Stimulated activated CD4-positive, alpha-beta T cell treated with anti-CD3 and anti-CD28 coated beads, Interleukin-12 subunit alpha, Interleukin-12 subunit beta, amount 100 ng/mL, for 24 hours (primary cell): ENCODE data around the gene HPDL.

Source experiments
- DNase-seq, 2 experiments: peaks; one replicate each; pipeline ENCODE4 v3.0.0-alpha.2; 2020; ENCODE audit warnings: low read depth in 2 of 2

The HPDL gene

DNA sequence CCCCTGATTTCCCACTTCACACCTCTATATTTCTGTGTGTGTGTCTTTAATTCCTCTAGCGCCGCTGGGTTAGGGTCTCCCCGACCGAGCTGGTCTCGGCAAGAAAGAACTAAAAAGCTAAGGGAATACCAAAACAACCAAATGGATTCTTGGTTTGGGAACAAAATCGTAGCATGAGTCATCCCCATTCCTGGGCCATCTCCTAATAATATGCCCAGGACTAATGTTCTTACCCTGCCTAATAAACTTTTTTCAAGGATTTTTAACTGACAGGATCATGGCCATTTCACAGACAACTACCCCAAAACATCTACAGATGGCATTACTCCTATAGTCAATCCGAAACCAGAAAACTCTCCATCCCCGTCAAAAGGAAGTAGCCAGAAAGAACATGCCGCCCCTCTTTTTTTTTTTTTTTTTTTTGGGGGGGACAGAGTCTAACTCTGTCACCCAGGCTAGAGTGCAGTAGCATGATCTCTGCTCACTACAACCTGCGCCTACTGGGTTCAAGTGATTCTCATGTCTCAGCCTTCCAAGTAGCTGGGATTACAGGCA is 4.1 kb upstream of the HPDL start:
- DNase-seq = no peak

DNA sequence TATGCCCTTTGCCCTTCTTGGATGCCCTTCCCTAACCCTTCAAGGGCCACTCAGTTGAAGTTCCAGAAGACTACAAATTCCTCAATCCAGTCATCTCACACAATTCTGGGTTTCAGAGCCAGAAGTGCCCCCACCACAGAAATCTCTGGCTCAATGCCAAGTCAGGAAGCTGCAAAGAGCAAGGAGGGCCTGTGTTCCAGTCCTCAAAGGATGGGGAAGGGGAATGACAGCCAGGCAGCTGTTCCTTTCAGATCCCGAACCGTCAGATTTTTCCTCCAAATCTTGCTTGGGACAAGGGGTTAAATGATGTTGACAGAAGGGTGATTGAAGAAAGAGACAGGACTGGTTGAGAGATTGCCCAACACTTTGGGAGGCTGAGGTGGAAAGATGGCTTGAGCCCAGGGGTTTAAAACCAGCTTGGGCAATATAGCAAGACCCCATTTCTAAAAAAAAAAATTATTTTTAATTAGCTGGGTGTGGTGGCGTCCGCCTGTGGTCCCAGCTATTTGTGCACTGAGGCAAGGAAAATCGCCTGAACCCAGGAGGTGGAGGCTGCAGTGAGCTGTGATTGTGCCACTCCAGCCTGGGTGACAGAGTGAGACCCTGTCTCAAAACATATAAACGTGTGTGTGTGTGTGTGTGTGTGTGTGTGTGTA is 716 bp upstream of the HPDL start:
- no peak for DNase-seq

DNA sequence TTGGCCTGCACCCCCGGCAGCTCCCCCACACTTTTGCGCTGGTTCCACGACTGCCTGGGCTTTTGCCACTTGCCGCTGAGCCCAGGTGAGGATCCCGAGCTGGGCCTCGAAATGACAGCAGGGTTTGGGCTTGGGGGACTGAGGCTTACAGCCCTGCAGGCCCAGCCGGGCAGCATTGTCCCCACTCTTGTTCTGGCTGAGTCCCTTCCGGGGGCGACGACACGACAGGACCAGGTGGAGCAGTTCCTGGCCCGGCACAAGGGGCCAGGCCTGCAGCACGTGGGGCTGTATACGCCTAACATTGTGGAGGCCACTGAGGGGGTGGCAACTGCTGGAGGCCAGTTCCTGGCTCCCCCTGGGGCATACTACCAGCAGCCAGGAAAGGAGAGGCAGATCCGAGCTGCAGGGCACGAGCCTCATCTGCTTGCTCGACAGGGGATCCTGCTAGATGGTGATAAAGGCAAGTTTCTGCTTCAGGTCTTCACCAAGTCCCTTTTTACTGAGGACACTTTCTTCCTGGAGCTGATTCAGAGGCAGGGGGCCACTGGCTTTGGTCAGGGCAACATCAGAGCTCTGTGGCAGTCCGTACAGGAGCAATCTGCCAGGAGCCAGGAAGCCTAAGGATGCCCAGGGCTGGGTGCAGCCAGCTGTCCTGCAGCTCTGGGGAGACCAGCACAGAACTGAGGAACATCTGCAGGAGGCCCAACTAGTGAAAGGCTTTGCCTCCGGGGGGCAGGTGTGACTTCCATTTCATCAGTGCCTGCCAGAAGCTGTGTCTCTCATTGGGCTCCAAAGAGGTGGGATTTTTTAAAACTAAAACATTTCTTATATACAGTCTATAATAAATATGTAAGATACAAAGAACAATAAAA is 1.2 kb downstream of the HPDL start:
- DNase-seq = no peak

DNA sequence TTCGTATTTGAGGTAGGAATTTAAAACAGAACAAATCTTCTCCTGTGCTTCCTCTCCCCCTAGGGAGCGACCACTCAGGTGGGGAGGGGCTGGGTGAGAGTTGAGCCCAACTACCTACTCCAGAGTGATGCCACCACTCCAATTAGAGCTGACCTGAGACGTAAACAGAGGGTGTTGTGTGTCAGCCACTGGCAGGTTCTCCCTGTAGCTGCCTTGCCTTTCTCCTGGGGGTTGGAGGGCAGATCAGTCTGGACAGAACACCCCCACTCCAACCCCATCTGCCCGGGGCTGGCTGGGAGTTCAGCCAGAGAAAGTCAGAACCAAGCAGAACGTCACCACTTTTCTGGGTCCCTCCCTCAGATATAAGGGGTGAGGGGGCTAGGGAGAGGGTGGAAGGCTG is 2.0 kb downstream of the HPDL start:
- DNase-seq = no peak

DNA sequence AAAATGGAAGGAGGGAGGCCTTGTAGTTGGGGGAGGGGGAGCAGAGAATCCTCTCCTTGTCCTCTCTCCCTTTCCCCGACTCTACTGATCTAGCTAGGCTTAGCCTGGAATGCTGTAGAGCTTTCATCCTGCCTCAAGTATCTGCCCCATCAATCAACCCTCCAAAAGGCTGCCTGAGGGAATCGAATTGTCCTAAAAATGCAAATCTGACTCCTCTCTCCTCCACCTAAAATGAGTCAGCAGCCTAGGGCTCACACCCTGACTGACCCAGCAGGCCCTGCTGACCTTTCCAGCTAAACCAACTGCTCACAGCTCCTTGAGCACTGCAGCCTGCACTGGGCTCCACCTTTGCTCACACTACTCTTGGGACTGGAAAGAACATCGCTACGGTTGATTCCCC is 2.8 kb downstream of the HPDL start:
- no peak for DNase-seq

DNA sequence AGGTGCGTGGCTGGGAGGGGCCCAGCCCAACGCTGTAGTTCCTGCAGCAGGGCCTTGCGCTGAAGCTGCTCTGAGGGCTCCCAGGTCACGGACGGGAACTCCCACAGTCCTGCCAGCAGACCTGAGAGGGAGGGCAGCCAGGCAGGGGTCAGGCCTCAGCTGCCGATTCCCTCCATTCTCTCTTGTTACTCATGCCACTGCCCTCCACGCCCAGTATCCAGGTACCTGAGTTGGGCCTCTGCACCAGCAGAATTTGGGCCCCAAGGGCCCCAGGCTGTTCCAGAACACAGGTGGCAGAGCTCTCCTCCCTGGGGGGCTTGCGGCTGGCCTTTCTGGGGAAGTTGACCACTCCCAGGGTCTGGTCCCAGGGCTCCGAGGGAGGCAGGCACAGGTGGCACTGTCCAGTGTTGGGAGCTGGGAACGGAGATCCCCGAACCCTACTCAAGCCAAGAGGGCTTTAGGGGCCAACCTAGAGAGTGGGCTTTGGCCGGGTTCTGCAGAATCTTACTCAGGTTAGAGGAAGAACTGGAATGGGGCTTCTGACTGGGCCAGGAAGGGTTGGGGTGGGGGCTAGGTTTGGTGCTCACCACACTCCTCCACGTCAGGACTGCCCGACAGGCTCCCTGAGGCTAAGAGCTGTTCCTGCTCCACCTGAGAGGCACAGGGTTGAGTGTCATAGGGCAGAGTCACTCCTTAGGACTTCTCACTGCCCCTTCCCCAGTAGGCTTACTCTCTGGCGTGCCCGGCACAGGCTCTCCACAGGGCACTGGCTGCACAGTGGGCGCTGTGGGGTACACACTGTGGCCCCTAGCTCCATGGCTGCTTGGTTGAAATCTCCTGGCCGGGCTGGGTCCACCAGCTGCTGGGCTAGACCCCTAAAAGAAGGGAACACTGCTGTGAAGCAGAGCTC is 5.0 kb downstream of the HPDL start:
- no peak for DNase-seq

DNA sequence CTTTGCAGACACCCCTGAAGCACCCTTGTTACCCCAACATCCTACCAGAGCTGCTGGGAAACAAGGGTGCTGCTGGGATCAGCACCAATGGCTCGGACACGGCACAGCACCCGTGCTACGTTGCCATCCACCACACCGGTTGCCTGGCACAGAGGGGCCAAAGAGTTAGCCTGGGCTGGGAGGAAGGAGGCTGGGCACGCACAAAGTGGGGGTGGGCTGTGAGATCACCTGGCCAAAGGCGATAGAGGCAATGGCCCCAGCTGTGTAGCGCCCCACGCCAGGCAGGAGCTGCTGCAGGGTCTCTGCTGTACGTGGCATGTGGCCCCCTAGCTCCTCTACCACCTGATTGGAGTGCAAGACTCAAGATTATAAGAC is 5.6 kb downstream of the HPDL start:
- no peak for DNase-seq

DNA sequence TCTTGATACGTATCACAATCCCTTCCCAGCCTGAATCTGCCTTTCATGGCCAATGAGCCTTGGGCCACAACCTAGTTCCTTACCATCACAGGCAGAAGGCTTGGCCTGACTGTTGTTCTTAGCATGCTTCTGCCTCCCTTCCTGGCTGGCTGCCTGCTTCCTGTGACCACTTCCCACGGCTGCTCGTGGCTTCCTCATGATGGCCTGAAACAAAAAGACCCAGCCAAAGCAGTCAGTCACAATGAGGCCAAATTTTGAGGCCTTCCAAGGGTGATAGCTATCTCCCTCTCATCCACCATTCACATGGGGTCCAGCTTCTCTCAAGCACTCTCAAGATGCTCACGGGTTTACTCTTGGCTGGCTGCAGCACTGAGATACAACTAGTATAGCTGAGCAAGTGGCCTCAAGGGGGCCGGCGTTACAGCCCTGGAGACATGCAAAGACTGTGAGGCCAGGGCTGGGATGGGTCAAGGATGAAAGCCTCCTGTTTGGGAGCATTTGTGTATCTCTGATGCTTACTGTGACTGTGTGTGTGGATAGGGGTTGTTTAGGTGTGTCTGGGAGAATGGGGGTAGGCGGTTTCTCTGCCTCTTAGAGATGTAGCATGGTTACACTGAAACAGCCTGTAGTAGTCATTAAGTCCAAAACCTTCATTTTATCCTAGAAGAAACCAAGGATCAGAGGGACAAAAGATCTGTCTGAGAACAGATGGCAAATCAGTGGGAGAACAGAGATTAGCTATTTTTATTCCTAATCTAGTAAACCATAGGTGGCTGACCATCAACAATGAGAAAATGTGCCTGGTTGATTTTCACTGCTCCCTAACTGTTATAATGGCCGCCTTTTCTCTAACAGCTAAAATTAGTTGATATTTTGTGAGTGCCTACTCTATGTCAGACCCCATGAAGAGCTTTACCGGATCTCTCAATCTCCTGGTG is 7.9 kb downstream of the HPDL start:
- DNase-seq = no peak

DNA sequence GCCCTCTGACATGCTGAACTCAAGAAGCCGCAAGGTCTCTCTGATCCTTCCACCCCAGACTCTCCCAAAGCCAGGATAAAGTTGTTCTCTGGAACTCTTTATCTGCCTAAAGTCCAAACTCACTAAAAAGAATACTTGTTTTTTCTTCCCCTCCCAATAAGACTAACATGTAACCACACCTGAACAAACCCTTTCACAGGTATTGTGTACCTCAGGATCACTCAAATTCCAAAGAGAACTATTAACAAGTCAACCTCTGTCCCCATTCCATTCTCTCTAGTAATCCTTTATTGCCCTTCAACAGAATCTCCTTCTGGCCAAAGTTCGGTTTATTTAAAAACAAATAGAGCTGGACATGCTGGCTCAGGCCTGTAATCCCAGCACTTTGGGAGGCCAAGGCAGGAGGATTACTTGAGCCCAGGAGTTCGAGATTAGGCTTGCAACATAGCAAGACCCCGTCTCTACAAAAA is 9.2 kb downstream of the HPDL start:
- DNase-seq = no peak

DNA sequence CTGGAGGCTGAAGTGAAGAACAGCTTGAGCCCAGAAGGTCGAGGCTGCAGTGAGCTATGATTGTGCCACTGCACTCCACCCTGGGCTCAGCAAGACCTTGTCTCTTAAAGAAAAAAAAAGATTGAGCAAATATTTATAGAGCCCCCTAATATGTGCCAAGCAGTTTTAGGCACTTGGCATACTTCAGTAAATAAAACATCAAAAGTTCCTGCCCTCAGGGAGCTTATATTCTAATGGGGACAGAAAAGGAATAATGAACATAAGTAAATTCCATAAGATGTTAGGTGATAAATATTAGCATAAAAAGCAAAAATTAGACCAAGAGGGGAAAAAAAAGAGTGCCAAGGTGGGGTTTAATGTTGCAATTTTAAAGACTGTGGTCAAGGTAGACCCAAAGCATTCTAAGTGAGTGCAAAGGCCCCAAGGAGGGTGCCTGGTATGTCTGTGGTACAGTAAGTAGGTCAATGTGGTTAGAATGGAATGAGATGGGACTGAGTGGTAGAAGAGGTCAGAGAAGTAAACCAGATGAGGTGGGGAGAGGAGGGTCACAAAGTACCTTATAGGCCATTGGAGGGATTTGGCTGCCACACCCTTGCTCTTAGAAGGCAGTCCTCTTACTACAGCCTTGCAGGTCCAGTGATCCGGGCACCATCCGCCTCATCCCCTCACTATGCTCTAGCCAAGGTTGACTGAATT is 11.1 kb downstream of the HPDL start:
- no peak for DNase-seq

DNA sequence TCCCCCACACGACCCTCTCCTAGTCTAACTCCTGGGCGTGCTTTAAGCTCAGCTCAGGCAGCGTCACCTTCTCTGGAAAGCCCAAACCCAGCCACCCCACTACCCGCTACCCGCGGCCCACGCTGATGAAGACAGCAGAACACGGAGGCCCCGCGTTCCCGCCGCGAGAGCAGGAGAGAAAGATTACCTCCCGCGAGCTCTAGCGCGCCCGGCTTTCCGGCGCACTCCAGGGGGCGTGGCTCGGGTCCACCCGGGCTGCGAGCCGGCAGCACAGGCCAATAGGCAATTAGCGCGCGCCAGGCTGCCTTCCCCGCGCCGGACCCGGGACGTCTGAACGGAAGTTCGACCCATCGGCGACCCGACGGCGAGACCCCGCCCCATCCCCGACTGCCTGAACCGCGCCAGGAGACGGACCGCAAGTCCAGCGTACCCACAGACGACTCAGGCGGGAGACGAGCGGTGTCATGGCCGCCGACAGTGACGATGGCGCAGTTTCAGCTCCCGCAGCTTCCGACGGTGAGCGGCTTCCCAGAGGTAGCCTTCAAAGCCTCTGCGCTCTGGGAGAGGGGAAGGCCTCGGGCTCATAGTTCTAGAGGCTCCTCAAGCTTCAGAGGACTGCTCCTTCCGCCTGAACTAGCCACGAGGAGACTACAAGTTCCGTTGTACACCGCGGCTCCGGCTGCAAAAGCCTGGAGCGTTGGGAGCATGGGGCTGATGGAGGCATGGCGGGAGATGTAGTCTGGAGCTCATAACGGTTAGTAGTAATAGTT is 13.3 kb downstream of the HPDL start, which contains the start of the genes MUTYH and TOE1:
TSS of gene MUTYH (minus strand) at position 652 of the 770 bp plus-strand sequence. CDS start 5,935 bp downstream, outside the sequence.
TSS of gene TOE1 (plus strand) at position 382 of the 770 bp plus-strand sequence. CDS start at position 465, 83 bp downstream.
- DNase-seq = peak; percentile 89 to 99

DNA sequence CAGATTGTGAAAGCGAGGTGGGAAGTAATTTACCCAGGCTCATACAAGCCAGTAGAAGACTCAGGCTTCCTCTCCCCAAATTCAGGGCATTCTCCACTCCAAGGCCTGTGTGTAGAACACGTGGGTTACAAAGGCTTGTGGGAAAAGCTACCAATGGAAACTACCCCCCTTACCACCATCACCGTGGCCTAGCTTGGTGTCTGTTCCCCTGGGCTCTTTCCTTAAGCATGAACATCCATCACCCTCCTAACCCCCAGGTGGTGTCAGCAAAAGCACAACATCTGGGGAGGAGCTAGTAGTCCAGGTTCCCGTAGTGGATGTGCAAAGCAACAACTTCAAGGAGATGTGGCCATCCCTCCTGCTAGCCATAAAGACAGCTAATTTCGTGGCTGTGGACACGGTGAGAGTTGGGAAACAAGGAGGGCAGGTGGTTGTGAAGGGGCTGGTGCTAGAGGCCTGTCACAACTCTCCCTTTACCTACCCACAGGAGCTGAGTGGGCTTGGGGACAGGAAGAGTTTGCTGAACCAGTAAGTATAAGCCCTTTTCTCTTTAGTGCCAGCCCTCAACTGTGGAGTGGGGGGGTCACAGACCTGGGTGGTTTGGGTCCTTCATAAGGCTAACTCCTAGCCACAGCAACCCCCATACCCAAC is 14.2 kb downstream of the HPDL start:
- DNase-seq = no peak

DNA sequence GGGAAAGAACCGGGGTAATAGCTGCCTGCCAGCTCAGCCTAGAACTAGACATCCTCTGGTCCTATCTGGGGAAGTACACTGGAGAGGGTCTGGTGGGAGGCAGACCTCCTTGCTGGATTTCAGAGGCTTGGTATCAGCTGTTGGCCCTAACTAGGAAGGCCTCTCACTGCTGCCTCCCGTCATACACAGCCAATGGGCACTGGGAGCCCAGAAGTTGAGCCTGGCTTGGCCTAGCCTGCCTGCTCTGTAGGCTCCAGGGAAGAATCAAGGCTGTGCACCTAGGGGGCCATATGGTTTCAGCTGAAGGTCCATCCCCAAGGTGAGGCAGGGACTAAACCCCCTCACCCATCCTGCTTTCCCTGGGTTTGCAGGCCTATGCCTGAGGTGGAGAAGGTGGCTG is 17.8 kb downstream of the HPDL start:
- DNase-seq = no peak

DNA sequence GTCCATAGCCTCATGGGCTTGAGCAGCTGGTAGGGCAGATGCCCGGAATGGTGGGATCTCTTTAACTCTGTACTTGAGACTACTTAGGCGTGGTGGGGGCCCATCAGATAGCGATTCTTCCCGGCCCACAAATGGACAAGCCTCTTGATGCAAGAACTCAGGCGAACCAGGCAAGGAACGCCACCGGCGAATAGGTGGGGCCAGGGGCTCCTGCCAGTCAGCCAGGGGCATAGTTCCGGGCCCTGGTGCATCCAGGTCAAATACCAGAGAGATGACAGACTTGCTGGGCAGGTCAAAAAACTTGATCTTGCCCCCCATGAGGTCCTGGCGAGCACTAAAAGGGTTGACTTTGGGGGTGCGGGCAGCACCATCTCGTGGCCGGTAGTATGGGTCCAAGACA is 18.3 kb downstream of the HPDL start:
- no peak for DNase-seq

DNA sequence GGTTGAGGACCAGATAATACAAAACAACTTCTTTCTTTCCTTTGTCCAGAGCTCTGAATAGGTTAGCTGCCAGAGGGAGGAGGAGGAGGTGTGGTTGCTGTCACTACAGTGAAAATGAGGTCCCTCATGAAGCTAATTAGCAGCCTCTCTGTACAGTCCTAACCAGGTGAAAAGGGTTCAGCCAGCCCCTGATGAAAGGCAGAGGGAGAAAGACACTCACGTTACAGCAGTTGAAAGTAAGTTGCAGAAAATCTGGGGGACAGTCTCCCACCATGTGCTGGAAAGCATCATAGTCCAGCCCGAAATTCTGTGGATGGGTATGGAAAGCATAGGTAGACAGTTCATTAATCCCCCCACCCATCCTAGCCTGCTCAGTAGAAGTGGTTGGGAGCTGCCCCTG is 19.8 kb downstream of the HPDL start:
- DNase-seq = no peak

DNA sequence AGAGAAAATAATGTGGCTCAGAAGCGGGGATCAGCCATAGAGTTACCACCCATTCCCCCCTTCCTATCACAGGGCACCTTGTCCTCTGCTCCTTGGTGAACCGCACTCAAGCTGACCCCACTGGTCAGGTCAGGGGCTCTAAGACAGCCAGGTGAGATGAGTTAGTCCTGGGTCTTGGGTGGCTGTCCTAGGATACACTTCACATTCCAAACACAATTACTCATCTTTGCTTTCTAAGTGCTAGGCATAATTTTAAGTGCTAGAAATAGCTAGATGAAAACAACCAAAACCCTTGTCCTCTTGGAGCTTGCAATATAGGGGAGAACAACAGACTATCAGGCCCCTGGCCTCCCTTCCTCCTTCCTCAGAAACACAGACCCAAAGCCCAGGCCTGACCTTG is 21.3 kb downstream of the HPDL start:
- no peak for DNase-seq

DNA sequence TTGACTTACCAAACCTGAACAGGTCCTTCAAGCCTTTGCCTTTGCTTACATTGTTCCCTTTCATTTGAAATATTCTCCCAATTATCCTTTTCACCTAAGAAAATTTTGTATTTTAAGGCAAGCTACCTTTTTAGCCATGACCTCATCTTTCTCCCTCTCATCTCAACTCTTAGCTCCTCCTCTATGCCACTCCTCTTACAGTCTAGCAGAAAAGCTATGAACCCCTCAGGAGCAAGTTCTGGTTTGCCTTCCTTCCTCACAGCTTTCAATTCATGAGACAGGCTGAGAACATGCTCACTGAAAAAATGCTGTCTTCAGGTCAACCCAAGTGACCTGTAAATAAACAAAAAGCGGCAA is 21.9 kb downstream of the HPDL start:
- no peak for DNase-seq

DNA sequence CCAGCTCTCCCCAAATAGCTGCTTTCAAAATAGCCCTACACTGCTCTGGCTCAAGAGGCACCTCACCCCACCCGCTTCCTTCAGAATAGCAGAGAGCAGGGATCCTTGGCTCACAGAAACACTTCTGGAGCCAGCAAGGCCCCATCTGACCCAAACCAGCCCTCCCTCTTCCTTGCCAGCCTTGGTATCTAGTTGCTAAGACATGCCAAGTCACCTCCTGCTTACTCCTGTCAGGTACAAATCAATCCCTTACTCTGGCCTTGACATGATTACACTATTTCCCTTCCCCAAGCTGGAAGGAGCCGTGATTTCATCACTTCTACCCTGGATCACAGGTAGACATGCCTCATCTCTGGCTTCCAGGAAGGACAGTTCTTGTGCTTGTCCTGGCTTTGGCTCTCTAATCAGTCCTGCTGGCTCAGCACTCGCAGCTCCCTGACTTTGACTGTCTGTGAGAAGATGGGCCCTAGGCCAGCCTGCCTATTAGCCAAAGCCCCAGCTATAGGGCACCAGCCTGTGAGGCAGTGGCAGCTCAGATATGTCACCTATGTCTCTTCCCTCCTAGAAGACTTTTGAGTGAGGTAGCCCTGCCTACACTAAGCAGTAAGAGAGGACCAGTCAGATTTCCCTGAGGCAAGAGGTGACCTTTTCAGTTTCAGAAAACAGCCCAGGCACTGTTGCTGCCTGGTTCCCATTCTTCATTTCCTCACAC is 22.4 kb downstream of the HPDL start:
- no peak for DNase-seq
